ENCODE data around the gene MMP24. TPM values are rescaled to one million over a fixed set of nuclear protein-coding genes. Genes with fewer than 3 reads are reported as not detected.
A peak's percentile ranks its signal among the peaks of the same experiment; 100 is the strongest.

Gene MMP24
- total RNA-seq, 1 experiment from 2014 or later = 23.0 TPM

- DNase-seq = no peak
Observed at GRCh38 chr20:35248641-35249475, 22.4 kb downstream of the MMP24 start.

More at GRCh38 chr20:35248641-35249475, 22.4 kb downstream of the MMP24 start:
- H3K36me3 Mint-ChIP-seq (ENCODE audit: insufficient read depth in 1 of 3, low read depth in 3 of 3) = peaks cover 0 to 42% (median 17%) of the 10 kb centered on the region in 3 experiments; a peak in 3 of 7 replicates
- no peak overlapping the region for H4K91ac ChIP-seq (ENCODE audit: insufficient read length, low read depth, low read length)
- no peak overlapping the region for H3K4me2 ChIP-seq (ENCODE audit: insufficient read depth, insufficient read length, low read length)
- H3K23ac ChIP-seq (ENCODE audit: insufficient read length, low read depth, low read length) = no peak overlapping the region
- no peaks in the 10 kb centered on the region; the same call in 1 of the 2 replicates for H3K4me1 ChIP-seq (ENCODE audit: insufficient read depth, low read length)
- H2AK5ac ChIP-seq (ENCODE audit: insufficient read length, low read length) = no peak overlapping the region
- no peak overlapping the region for H3K9ac ChIP-seq (ENCODE audit: extremely low read depth, insufficient read length, low read length)
- no peaks in the 10 kb centered on the region for H3K9me3 Mint-ChIP-seq
- no peaks in the 10 kb centered on the region for H3K9me3 ChIP-seq (ENCODE audit: control insufficient read depth, low read depth, low read length)
- H3K27ac Mint-ChIP-seq = peak overlapping the region in 2 of 3 experiments; percentile 44 to 88; a peak in 4 of 7 replicates
- H2BK15ac ChIP-seq (ENCODE audit: low read depth, low read length) = no peak overlapping the region
- H3K23me2 ChIP-seq (ENCODE audit: insufficient read length, low read depth, low read length, poor library complexity, severe bottlenecking) = no peaks in the 10 kb centered on the region
- no peak for TF ChIP-seq CTCF (conservative IDR thresholded peaks at IDR 0.05)
- no peaks in the 10 kb centered on the region; the same call in none of the 2 replicates for H3K27me3 Mint-ChIP-seq (ENCODE audit: low read depth)
- no peak overlapping the region for H2BK20ac ChIP-seq (ENCODE audit: low read depth, low read length, poor library complexity, severe bottlenecking)
- H2BK120ac ChIP-seq (ENCODE audit: low read depth, low read length, poor library complexity, severe bottlenecking) = no peak overlapping the region
- no peak overlapping the region for H3K56ac ChIP-seq (ENCODE audit: insufficient read length, low read depth, low read length)
- H3K27ac ChIP-seq (ENCODE audit: insufficient read length, low read depth, low read length) = no peak overlapping the region
- H3K4ac ChIP-seq (ENCODE audit: low read depth, low read length) = no peak overlapping the region
- no CpG with 5 or more reads among the region's 9 CpGs for whole genome bisulfite sequencing (ENCODE audit: extremely low coverage, insufficient read length, low lambda C conversion rate)
- H3K4me1 Mint-ChIP-seq = peaks cover 24 to 31% of the 10 kb centered on the region in 2 experiments
- no peak overlapping the region for H3K4me3 Mint-ChIP-seq
- no peak overlapping the region for H3T11ph ChIP-seq (ENCODE audit: low read length)
- no peak overlapping the region for H4K5ac ChIP-seq (ENCODE audit: insufficient read length, low read depth, low read length)
- H3K18ac ChIP-seq (ENCODE audit: insufficient read length, low read depth, low read length) = no peak overlapping the region
- no peaks in the 10 kb centered on the region for H3K27me3 ChIP-seq (ENCODE audit: insufficient read depth, low read length)
- no peak overlapping the region for H2BK12ac ChIP-seq (ENCODE audit: insufficient read length, low read depth, low read length)
- H4K20me1 ChIP-seq (ENCODE audit: control insufficient read depth, insufficient read depth, insufficient read length) = no peaks in the 10 kb centered on the region
- no peaks in the 10 kb centered on the region for H3K79me2 ChIP-seq (ENCODE audit: insufficient read depth, low read length)
- H4K8ac ChIP-seq (replicated peaks; ENCODE audit: insufficient read length, low read depth, low read length) = no peak overlapping the region
- H3K14ac ChIP-seq (ENCODE audit: insufficient read depth, low read length) = no peak overlapping the region
- H3K79me1 ChIP-seq (ENCODE audit: insufficient read depth, low read depth, low read length, poor library complexity, severe bottlenecking) = no peaks in the 10 kb centered on the region
- H2BK5ac ChIP-seq (ENCODE audit: insufficient read length, low read length) = no peak overlapping the region
- H2AFZ ChIP-seq (ENCODE audit: low read length) = no peak overlapping the region
